ENCODE data around the gene LYSMD2. TPM values are rescaled to one million over a fixed set of nuclear protein-coding genes. Genes with fewer than 3 reads are reported as not detected.

The LYSMD2 gene
- total RNA-seq, 1 donor from 2014 or later: not detected

GRCh38 chr15:51756482-51756881, 19.0 kb upstream of the LYSMD2 start:
- no peak for DNase-seq (ENCODE audit: low spot score)
- peaks cover 8% of the 10 kb centered on the region for H3K27me3 Mint-ChIP-seq (ENCODE audit: insufficient read depth, low read depth)
- H3K36me3 Mint-ChIP-seq: no peaks in the 10 kb centered on the region
- no peak overlapping the region for H3K27ac Mint-ChIP-seq
- peaks cover 34% of the 10 kb centered on the region for H3K27me3 ChIP-seq
- H4K20me1 ChIP-seq (ENCODE audit: low read depth): no peaks in the 10 kb centered on the region
- peaks cover 9% of the 10 kb centered on the region for H3K4me1 Mint-ChIP-seq
- no peak overlapping the region for H3K4me3 Mint-ChIP-seq
- no peak overlapping the region for H3K4me2 ChIP-seq
- H3K9ac ChIP-seq: no peak overlapping the region
- no peak overlapping the region for H2AFZ ChIP-seq (replicated peaks)
- no peaks in the 10 kb centered on the region for H3K4me1 ChIP-seq
- no peak overlapping the region for H3K27ac ChIP-seq
- H3K4me3 ChIP-seq: no peak overlapping the region
- no peaks in the 10 kb centered on the region for H3K36me3 ChIP-seq
- H3F3A ChIP-seq (ENCODE audit: low read depth): peaks cover 7% of the 10 kb centered on the region
- no peaks in the 10 kb centered on the region for H3K79me2 ChIP-seq (ENCODE audit: low read depth)
- no peaks in the 10 kb centered on the region for H3K9me3 ChIP-seq (ENCODE audit: low read depth)
- peaks cover 2% of the 10 kb centered on the region for H3K9me3 Mint-ChIP-seq
- TF ChIP-seq CTCF (IDR thresholded peaks at IDR 0.05) (no peak), EZH2 (IDR thresholded peaks at IDR 0.05) (no peak)

- Histone ChIP-seq H4K20me1 (ENCODE audit: low read depth) (no peaks in the 10 kb centered on the region), H3K9me3 (ENCODE audit: low read depth) (no peaks in the 10 kb centered on the region), H3K36me3 (no peaks in the 10 kb centered on the region), H3K79me2 (ENCODE audit: low read depth) (no peaks in the 10 kb centered on the region), H3K4me3 (no peak overlapping the region), H3K4me2 (no peak overlapping the region), H3K9ac (no peak overlapping the region), H3K27me3 (peaks cover 41% of the 10 kb centered on the region), H3F3A (ENCODE audit: low read depth) (peaks cover 7% of the 10 kb centered on the region), H3K4me1 (no peaks in the 10 kb centered on the region), H2AFZ (replicated peaks) (no peak overlapping the region), H3K27ac (no peak overlapping the region)
- no peak for DNase-seq (ENCODE audit: low spot score)
- Mint-ChIP-seq H3K4me3 (no peak overlapping the region), H3K9me3 (peaks cover 2% of the 10 kb centered on the region), H3K27me3 (ENCODE audit: insufficient read depth, low read depth) (peaks cover 13% of the 10 kb centered on the region), H3K4me1 (peaks cover 12% of the 10 kb centered on the region), H3K36me3 (no peaks in the 10 kb centered on the region), H3K27ac (no peak overlapping the region)
- TF ChIP-seq CTCF (IDR thresholded peaks at IDR 0.05) (no peak), EZH2phosphoT487 (IDR thresholded peaks at IDR 0.05) (no peak), EZH2 (IDR thresholded peaks at IDR 0.05) (no peak)
These were observed 18.3 kb upstream of the LYSMD2 start for GRCh38 chr15:51755790-51756189.

GRCh38 chr15:51754267-51754666, 16.8 kb upstream of the LYSMD2 start:
- Histone ChIP-seq H3K4me3 (no peak overlapping the region), H3K27me3 (peaks cover 57% of the 10 kb centered on the region), H3K27ac (no peak overlapping the region), H3K36me3 (no peaks in the 10 kb centered on the region), H3K4me1 (no peaks in the 10 kb centered on the region), H3K79me2 (ENCODE audit: low read depth) (no peaks in the 10 kb centered on the region), H4K20me1 (ENCODE audit: low read depth) (no peaks in the 10 kb centered on the region), H2AFZ (replicated peaks) (no peak overlapping the region), H3K4me2 (no peak overlapping the region), H3K9me3 (ENCODE audit: low read depth) (no peaks in the 10 kb centered on the region), H3K9ac (no peak overlapping the region), H3F3A (ENCODE audit: low read depth) (peaks cover 7% of the 10 kb centered on the region)
- peaks cover 2% of the 10 kb centered on the region for H3K9me3 Mint-ChIP-seq
- TF ChIP-seq EZH2phosphoT487 (IDR thresholded peaks at IDR 0.05) (no peak), CTCF (IDR thresholded peaks at IDR 0.05) (no peak), EZH2 (IDR thresholded peaks at IDR 0.05) (no peak)
- H3K4me3 Mint-ChIP-seq: no peak overlapping the region
- peaks cover 24% of the 10 kb centered on the region for H3K27me3 Mint-ChIP-seq (ENCODE audit: insufficient read depth, low read depth)
- no peak for DNase-seq (ENCODE audit: low spot score)
- H3K4me1 Mint-ChIP-seq: peaks cover 12% of the 10 kb centered on the region
- no peak overlapping the region for H3K27ac Mint-ChIP-seq
- H3K36me3 Mint-ChIP-seq: no peaks in the 10 kb centered on the region

Measured in neural progenitor cell (in vitro differentiated cells).